ENCODE data around the gene PDE4D.

- TF ChIP-seq CEBPB (IDR thresholded peaks at IDR 0.05; ENCODE audit: borderline replicate concordance in 1 of 2, low read depth in 2 of 2, low read length in 2 of 2): no peak
- no peak for TF ChIP-seq CHD2 (IDR thresholded peaks at IDR 0.05; ENCODE audit: borderline replicate concordance, low read depth, low read length)
- no peak for TF ChIP-seq ESRRA (IDR thresholded peaks at IDR 0.05; ENCODE audit: low read length)
- no peak for TF ChIP-seq HCFC1 (IDR thresholded peaks at IDR 0.05; ENCODE audit: low read length)
- no peak for TF ChIP-seq CTCF (IDR thresholded peaks at IDR 0.05 in 2 of 3, conservative IDR thresholded peaks at IDR 0.05 in 1 of 3; ENCODE audit: control insufficient read depth in 2 of 3, extremely low read depth in 1 of 3, insufficient read depth in 1 of 3, low read depth in 3 of 3, low read length in 3 of 3)
- TF ChIP-seq STAT1 (conservative IDR thresholded peaks at IDR 0.05): no peak
- TF ChIP-seq POLR2AphosphoS5 (IDR thresholded peaks at IDR 0.05; ENCODE audit: low read length): no peak
- TF ChIP-seq RFX5 (IDR thresholded peaks at IDR 0.05; ENCODE audit: low read depth, low read length): no peak
- TF ChIP-seq SP1 (IDR thresholded peaks at IDR 0.05; ENCODE audit: low read depth, low read length): no peak
- no peak for TF ChIP-seq POLR2AphosphoS2 (IDR thresholded peaks at IDR 0.05; ENCODE audit: low read depth, low read length)
- TF ChIP-seq TCF7 (IDR thresholded peaks at IDR 0.05; ENCODE audit: borderline replicate concordance): no peak
Measured at GRCh38 chr5:59342181-59342580, 551.3 kb downstream of the PDE4D start.

All from GM12878 (cell line).